ENCODE measurements around the gene CMTR1. TPM values are rescaled to one million over a fixed set of nuclear protein-coding genes. Genes with fewer than 3 reads are reported as not detected.

CMTR1 gene
- total RNA-seq, 1 experiment from 2014 or later = 28.7 TPM

DNA sequence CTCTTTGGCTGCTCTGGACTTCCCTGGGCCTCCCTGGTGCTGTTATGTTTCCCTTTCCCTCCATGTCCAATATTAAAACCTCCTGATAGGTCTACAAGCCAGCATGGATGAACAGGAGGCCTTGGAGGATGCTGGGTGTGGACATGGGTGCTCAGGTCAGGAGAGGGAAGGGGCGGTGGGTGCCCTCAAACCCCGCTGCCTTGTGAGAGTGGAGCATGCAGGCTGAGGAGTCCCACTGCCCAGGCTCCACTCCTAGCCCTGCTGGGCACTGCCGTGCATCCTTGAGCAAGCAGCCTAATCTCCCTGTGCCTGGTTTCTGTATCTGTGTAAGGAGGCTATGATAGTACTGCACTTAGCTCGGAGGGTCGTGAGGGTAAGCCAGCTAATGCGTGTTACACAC, 85.1 kb downstream of the CMTR1 start:
- no peaks in the 10 kb centered on the region for H3K9me2 ChIP-seq (replicated peaks; ENCODE audit: insufficient read depth, low read length)
- H3K4me3 ChIP-seq (ENCODE audit: low read length) = no peak overlapping the region
- H3K27me3 ChIP-seq (ENCODE audit: low read length) = no peaks in the 10 kb centered on the region
- no peak overlapping the region for H3K27ac ChIP-seq (ENCODE audit: low read length)
- no peaks in the 10 kb centered on the region for H3K36me3 ChIP-seq (ENCODE audit: insufficient read depth, low read length)
- no peak overlapping the region for H3K9ac ChIP-seq (ENCODE audit: low read length)
- peaks cover 3% of the 10 kb centered on the region; the same call in 1 of the 2 replicates for H3K4me1 ChIP-seq (ENCODE audit: low read length)
- H2AFZ ChIP-seq (ENCODE audit: low read length) = no peak overlapping the region
- no peak overlapping the region for H3K4me2 ChIP-seq (ENCODE audit: low read depth, low read length, poor library complexity, severe bottlenecking)
- DNase-seq = no peak
- H3K9me3 ChIP-seq (ENCODE audit: low read length) = no peaks in the 10 kb centered on the region
- H3K79me2 ChIP-seq (ENCODE audit: low read length) = no peaks in the 10 kb centered on the region
- no peaks in the 10 kb centered on the region for H4K20me1 ChIP-seq (ENCODE audit: insufficient read depth, low read depth, low read length)

DNA sequence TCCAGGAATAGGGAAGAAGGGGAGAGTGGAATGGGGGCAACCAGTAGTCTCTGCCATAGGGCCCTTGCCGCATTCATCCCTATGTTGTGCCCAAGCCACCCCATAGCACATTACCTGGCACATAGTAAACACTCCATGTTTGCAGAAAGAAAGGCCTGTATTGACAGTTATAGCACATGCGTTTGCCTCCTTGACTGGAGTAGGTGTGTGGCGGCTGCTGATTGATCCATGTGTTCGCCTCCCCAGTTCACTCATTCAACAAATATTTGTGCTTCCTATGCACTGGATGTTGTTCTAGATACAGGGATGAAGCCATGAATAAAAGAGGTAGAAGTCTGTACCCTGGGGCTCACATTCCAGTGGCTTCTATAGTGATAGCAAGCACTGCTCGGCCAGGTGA, 86.4 kb downstream of the CMTR1 start:
- Histone ChIP-seq H3K9me3 (ENCODE audit: low read length) (no peaks in the 10 kb centered on the region), H3K27ac (ENCODE audit: low read length) (no peak overlapping the region), H2AFZ (ENCODE audit: low read length) (no peak overlapping the region), H3K36me3 (ENCODE audit: insufficient read depth, low read length) (no peaks in the 10 kb centered on the region), H3K9ac (ENCODE audit: low read length) (no peak overlapping the region), H3K79me2 (ENCODE audit: low read length) (no peaks in the 10 kb centered on the region), H3K4me3 (ENCODE audit: low read length) (no peak overlapping the region), H3K9me2 (replicated peaks; ENCODE audit: insufficient read depth, low read length) (no peaks in the 10 kb centered on the region), H4K20me1 (ENCODE audit: insufficient read depth, low read depth, low read length) (no peaks in the 10 kb centered on the region), H3K27me3 (ENCODE audit: low read length) (no peaks in the 10 kb centered on the region), H3K4me2 (ENCODE audit: low read depth, low read length, poor library complexity, severe bottlenecking) (no peak overlapping the region), H3K4me1 (ENCODE audit: low read length) (peaks cover 3% of the 10 kb centered on the region; the same call in 1 of the 2 replicates)
- no peak for DNase-seq

DNA sequence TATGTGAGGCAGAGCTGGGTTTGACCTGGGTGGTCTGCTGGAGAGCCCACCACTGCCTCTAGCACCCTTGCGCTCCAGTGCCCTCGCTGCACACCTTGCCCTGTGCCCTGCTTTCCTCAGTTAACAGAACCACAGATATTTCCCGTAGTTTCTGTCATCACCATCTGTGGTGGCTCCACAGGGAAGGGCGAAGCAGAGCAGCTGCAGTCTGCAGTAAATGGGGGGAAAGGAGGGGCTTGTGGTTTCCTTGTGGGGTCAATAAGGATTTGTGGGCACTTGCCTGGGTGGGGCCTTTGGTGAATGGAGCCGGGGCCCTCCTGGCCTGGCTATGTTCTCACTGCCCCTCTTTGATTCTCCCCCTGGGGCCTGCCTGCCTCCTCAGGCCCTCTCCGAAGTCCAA, 87.9 kb downstream of the CMTR1 start:
- no peak for DNase-seq
- H2AFZ ChIP-seq (ENCODE audit: low read length) = no peak overlapping the region
- no peaks in the 10 kb centered on the region for H3K9me2 ChIP-seq (replicated peaks; ENCODE audit: insufficient read depth, low read length)
- no peaks in the 10 kb centered on the region for H3K9me3 ChIP-seq (ENCODE audit: low read length)
- H3K4me3 ChIP-seq (ENCODE audit: low read length) = no peak overlapping the region
- H3K4me2 ChIP-seq (ENCODE audit: low read depth, low read length, poor library complexity, severe bottlenecking) = no peak overlapping the region
- H4K20me1 ChIP-seq (ENCODE audit: insufficient read depth, low read depth, low read length) = no peaks in the 10 kb centered on the region
- no peaks in the 10 kb centered on the region for H3K27me3 ChIP-seq (ENCODE audit: low read length)
- H3K36me3 ChIP-seq (ENCODE audit: insufficient read depth, low read length) = no peaks in the 10 kb centered on the region
- no peak overlapping the region for H3K9ac ChIP-seq (ENCODE audit: low read length)
- peaks cover 5% of the 10 kb centered on the region; the same call in 1 of the 2 replicates for H3K4me1 ChIP-seq (ENCODE audit: low read length)
- no peaks in the 10 kb centered on the region for H3K79me2 ChIP-seq (ENCODE audit: low read length)
- no peak overlapping the region for H3K27ac ChIP-seq (ENCODE audit: low read length)

- no peak overlapping the region for H3K4me2 ChIP-seq (ENCODE audit: low read depth, low read length, poor library complexity, severe bottlenecking)
- DNase-seq = no peak
- no peak overlapping the region for H2AFZ ChIP-seq (ENCODE audit: low read length)
- no peak overlapping the region for H3K4me3 ChIP-seq (ENCODE audit: low read length)
- H3K9ac ChIP-seq (ENCODE audit: low read length) = no peak overlapping the region
- no peak overlapping the region for H3K27ac ChIP-seq (ENCODE audit: low read length)
- no peaks in the 10 kb centered on the region for H3K9me2 ChIP-seq (replicated peaks; ENCODE audit: insufficient read depth, low read length)
- no peaks in the 10 kb centered on the region for H3K36me3 ChIP-seq (ENCODE audit: insufficient read depth, low read length)
- H4K20me1 ChIP-seq (ENCODE audit: insufficient read depth, low read depth, low read length) = no peaks in the 10 kb centered on the region
- no peaks in the 10 kb centered on the region for H3K79me2 ChIP-seq (ENCODE audit: low read length)
- H3K9me3 ChIP-seq (ENCODE audit: low read length) = no peaks in the 10 kb centered on the region
- 0 out of 2 replicates have a peak, but pooled peaks cover 2% of the 10 kb centered on the region for H3K4me1 ChIP-seq (ENCODE audit: low read length)
- H3K27me3 ChIP-seq (ENCODE audit: low read length) = no peaks in the 10 kb centered on the region
Observed at GRCh38 chr6:37521674-37522073, 88.7 kb downstream of the CMTR1 start.

DNA sequence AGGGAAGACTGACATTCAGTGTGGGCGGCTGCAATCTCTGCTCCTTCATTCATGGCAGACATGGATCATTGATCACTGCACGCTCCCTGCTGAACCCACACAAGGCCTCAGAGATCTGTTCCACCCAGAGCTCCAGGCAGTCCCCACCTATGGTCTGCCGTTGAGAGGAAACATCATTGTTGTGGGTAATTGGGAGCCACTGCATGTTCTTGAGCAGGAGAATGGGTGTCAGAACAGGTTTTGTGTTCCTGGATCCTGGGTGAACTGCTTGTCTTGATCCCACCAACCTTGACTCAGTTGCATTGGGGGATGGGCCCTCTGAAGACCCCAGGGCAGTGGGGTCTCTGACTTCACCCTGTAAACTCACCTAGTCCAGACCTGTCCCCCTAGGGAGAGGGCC, 89.8 kb downstream of the CMTR1 start:
- Histone ChIP-seq H3K36me3 (ENCODE audit: insufficient read depth, low read length) (no peaks in the 10 kb centered on the region), H4K20me1 (ENCODE audit: insufficient read depth, low read depth, low read length) (no peaks in the 10 kb centered on the region), H3K27me3 (ENCODE audit: low read length) (no peaks in the 10 kb centered on the region), H2AFZ (ENCODE audit: low read length) (no peak overlapping the region), H3K27ac (ENCODE audit: low read length) (no peak overlapping the region), H3K4me1 (ENCODE audit: low read length) (0 out of 2 replicates have a peak, but pooled peaks cover 2% of the 10 kb centered on the region), H3K4me3 (ENCODE audit: low read length) (no peak overlapping the region), H3K9ac (ENCODE audit: low read length) (no peak overlapping the region), H3K4me2 (ENCODE audit: low read depth, low read length, poor library complexity, severe bottlenecking) (no peak overlapping the region), H3K9me3 (ENCODE audit: low read length) (no peaks in the 10 kb centered on the region), H3K9me2 (replicated peaks; ENCODE audit: insufficient read depth, low read length) (no peaks in the 10 kb centered on the region), H3K79me2 (ENCODE audit: low read length) (no peaks in the 10 kb centered on the region)
- no peak for DNase-seq

- H3K27me3 ChIP-seq (ENCODE audit: low read length) = no peaks in the 10 kb centered on the region
- no peak overlapping the region for H2AFZ ChIP-seq (ENCODE audit: low read length)
- no peaks in the 10 kb centered on the region for H4K20me1 ChIP-seq (ENCODE audit: insufficient read depth, low read depth, low read length)
- H3K36me3 ChIP-seq (ENCODE audit: insufficient read depth, low read length) = no peaks in the 10 kb centered on the region
- DNase-seq = no peak
- no peaks in the 10 kb centered on the region for H3K79me2 ChIP-seq (ENCODE audit: low read length)
- H3K4me3 ChIP-seq (ENCODE audit: low read length) = no peak overlapping the region
- no peak overlapping the region for H3K9ac ChIP-seq (ENCODE audit: low read length)
- no peak overlapping the region for H3K4me2 ChIP-seq (ENCODE audit: low read depth, low read length, poor library complexity, severe bottlenecking)
- H3K9me2 ChIP-seq (replicated peaks; ENCODE audit: insufficient read depth, low read length) = no peaks in the 10 kb centered on the region
- 0 out of 2 replicates have a peak, but pooled peaks cover 2% of the 10 kb centered on the region for H3K4me1 ChIP-seq (ENCODE audit: low read length)
- H3K27ac ChIP-seq (ENCODE audit: low read length) = no peak overlapping the region
- H3K9me3 ChIP-seq (ENCODE audit: low read length) = no peaks in the 10 kb centered on the region
Observed at GRCh38 chr6:37523412-37523811, 90.4 kb downstream of the CMTR1 start.

DNA sequence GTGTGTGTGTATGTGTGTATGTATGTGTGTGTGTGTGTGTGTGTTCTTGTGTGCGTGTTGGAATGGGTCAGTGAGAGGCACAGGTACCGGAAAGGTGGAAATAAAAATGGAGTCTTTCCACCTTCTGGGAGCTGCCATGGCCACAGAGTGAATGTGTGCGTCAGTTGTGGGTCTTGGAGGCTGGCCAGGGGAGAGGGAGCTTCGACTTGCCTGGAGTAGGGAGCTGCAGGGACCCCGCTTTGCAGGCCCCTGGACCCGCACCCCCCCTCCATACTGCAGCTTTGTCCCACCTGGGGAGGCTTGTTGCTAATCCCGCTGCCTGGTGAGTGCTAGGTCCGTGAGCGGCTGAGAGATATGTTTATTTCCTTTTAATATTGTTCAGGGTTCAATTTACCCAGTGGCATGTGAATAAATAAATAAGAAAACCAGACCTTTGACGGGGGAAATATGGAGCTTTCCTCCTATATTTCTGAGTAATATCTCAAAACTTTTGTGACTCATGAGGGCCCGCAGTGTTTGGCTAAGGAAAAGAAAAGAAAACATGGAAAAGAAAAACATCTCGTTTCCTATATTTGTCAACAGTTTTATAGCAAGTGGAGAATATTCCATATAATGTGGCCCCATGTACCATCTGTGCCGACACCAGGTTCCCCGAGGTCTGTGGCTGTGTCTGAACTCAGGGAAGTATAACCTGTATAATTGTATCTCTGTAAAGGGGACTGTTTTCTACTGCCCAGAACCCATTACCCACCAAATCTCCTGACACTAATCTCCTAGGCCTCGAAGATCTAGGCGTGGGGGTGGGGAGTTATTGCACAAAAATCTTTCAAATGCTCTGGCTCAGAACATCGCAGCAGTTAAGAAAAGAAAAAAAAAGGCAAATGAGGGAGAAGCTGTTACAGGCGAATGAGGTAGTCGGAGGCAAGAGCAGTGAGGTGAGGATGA, 91.3 kb downstream of the CMTR1 start:
- Histone ChIP-seq H3K4me2 (ENCODE audit: low read depth, low read length, poor library complexity, severe bottlenecking) (no peak overlapping the region), H3K4me3 (ENCODE audit: low read length) (no peak overlapping the region)
- DNase-seq = no peak

DNA sequence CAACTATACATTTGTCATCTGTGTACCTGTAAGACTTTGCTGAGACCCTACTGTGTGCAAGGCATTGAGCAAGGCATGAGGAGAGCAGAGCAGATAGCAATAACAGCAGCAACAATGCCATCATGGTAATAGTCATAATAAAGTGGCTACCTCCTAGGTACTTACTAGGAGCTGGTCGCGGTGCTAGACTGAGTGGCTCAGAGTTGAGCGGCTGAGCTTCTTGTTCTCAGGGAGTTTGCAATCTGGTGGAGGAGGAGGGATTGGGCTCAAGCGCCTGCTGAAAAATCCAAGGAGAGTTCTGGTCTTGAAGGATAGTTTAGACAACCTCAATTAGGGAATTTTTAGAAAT, 91.9 kb downstream of the CMTR1 start:
- Histone ChIP-seq H3K9me2 (replicated peaks; ENCODE audit: insufficient read depth, low read length) (no peaks in the 10 kb centered on the region), H3K36me3 (ENCODE audit: insufficient read depth, low read length) (no peaks in the 10 kb centered on the region), H2AFZ (ENCODE audit: low read length) (no peak overlapping the region), H3K9me3 (ENCODE audit: low read length) (no peaks in the 10 kb centered on the region), H3K4me1 (ENCODE audit: low read length) (0 out of 2 replicates have a peak, but pooled peaks cover 2% of the 10 kb centered on the region), H3K79me2 (ENCODE audit: low read length) (no peaks in the 10 kb centered on the region), H3K27ac (ENCODE audit: low read length) (no peak overlapping the region), H4K20me1 (ENCODE audit: insufficient read depth, low read depth, low read length) (no peaks in the 10 kb centered on the region), H3K4me2 (ENCODE audit: low read depth, low read length, poor library complexity, severe bottlenecking) (no peak overlapping the region), H3K9ac (ENCODE audit: low read length) (no peak overlapping the region), H3K27me3 (ENCODE audit: low read length) (no peaks in the 10 kb centered on the region), H3K4me3 (ENCODE audit: low read length) (no peak overlapping the region)
- no peak for DNase-seq

More for the DNA sequence above, 91.3 kb downstream of the CMTR1 start:
- Histone ChIP-seq H2AFZ (ENCODE audit: low read length) (no peak overlapping the region), H3K79me2 (ENCODE audit: low read length) (no peaks in the 10 kb centered on the region), H3K9me3 (ENCODE audit: low read length) (no peaks in the 10 kb centered on the region), H3K27ac (ENCODE audit: low read length) (no peak overlapping the region), H4K20me1 (ENCODE audit: insufficient read depth, low read depth, low read length) (no peaks in the 10 kb centered on the region), H3K36me3 (ENCODE audit: insufficient read depth, low read length) (no peaks in the 10 kb centered on the region), H3K9me2 (replicated peaks; ENCODE audit: insufficient read depth, low read length) (no peaks in the 10 kb centered on the region), H3K9ac (ENCODE audit: low read length) (no peak overlapping the region), H3K4me1 (ENCODE audit: low read length) (0 out of 2 replicates have a peak, but pooled peaks cover 2% of the 10 kb centered on the region), H3K27me3 (ENCODE audit: low read length) (no peaks in the 10 kb centered on the region)

All from Karpas-422 (cell line).